SU-DHL-6 (cell line): ENCODE results near the gene ABR.

Experiments
- H2AFZ ChIP-seq: fragments of 200-600 bp; sonication (generic); 2 replicates; pipeline ENCODE4 v1.6.1; 2014; ENCODE audit warnings: low read depth, mild to moderate bottlenecking, moderate library complexity, mixed read lengths, antibody characterized with exemption, low read length; ENCODE audit not compliant: severe bottlenecking
- H3F3A ChIP-seq: fragments of 200-600 bp; shearing (Covaris generic); 2 replicates; pipeline ENCODE4 v1.6.0; 2016; ENCODE audit warnings: antibody characterized with exemption, mild to moderate bottlenecking; ENCODE audit not compliant: insufficient read depth
- H3K27ac ChIP-seq: fragments of 200-600 bp; sonication (generic); 2 replicates; pipeline ENCODE4 v1.5.1; 2016; ENCODE audit warnings: low read depth, mild to moderate bottlenecking, low read length, moderate library complexity, mixed read lengths
- H3K27me3 ChIP-seq: fragments of 200-600 bp; sonication (generic), shearing (Covaris generic); 2 replicates; pipeline ENCODE4 v1.6.0; 2014; ENCODE audit warnings: mild to moderate bottlenecking, low read length
- H3K36me3 ChIP-seq: fragments of 200-600 bp; sonication (generic); 2 replicates; pipeline ENCODE4 v1.6.1; 2014; ENCODE audit warnings: mild to moderate bottlenecking, low read length, mixed read lengths
- H3K4me2 ChIP-seq: fragments of 300-600, 200-600 bp; shearing (Covaris generic), sonication (generic); 2 replicates; pipeline ENCODE4 v1.6.0; 2014; ENCODE audit warnings: low read length, low read depth, mild to moderate bottlenecking; ENCODE audit not compliant: poor library complexity, severe bottlenecking
- H3K4me3 ChIP-seq: fragments of 200-600 bp; sonication (generic); 2 replicates; pipeline ENCODE4 v1.5.1; 2014; ENCODE audit warnings: antibody characterized with exemption, low read length, mild to moderate bottlenecking, mixed read lengths; ENCODE audit not compliant: insufficient read depth, poor library complexity, severe bottlenecking
- H3K79me2 ChIP-seq: fragments of 200-600 bp; sonication (generic); 2 replicates; pipeline ENCODE4 v1.6.1; 2014; ENCODE audit warnings: mild to moderate bottlenecking, low read length, moderate library complexity; ENCODE audit not compliant: insufficient read depth
- H3K9ac ChIP-seq: fragments of 200-600 bp; sonication (generic); 2 replicates; pipeline ENCODE4 v1.7.0; 2014; ENCODE audit warnings: mild to moderate bottlenecking, low read length
- H3K9me2 ChIP-seq: fragments of 200-600 bp; sonication (generic); replicated peaks from 2 replicates; pipeline ENCODE4 v1.6.1; 2014; ENCODE audit warnings: low read length; ENCODE audit not compliant: insufficient read depth
- H3K9me3 ChIP-seq: fragments of 200-600 bp; sonication (generic); 2 replicates; pipeline ENCODE4 v1.6.1; 2014; ENCODE audit warnings: low read length, mixed read lengths; ENCODE audit not compliant: insufficient read depth
- H4K20me1 ChIP-seq: fragments of 200-600 bp; sonication (generic); 2 replicates; pipeline ENCODE4 v1.6.1; 2014; ENCODE audit warnings: low read depth, mild to moderate bottlenecking, antibody characterized with exemption, low read length, moderate library complexity, mixed read lengths
- CTCF ChIP-seq: fragments of 200-600 bp; sonication (generic); IDR thresholded peaks from one replicate; pipeline ENCODE4 v1.5.1; 2017; ENCODE audit warnings: antibody characterized with exemption, mild to moderate bottlenecking, low read length, moderate library complexity; ENCODE audit not compliant: insufficient read depth, poor library complexity, severe bottlenecking
- EZH2phosphoT487 ChIP-seq: fragments of 200-600 bp; sonication (generic), shearing (Covaris generic); conservative IDR thresholded peaks from 2 replicates; pipeline ENCODE4 v1.6.1; 2018; ENCODE audit warnings: mild to moderate bottlenecking, antibody characterized with exemption, low read length, moderate library complexity, mixed read lengths

Gene ABR

GRCh38 chr17:1055231-1055630 lies 124.5 kb downstream of the ABR start:
- Histone ChIP-seq H2AFZ (no peak overlapping the region), H3K27ac (no peak overlapping the region), H3F3A (no peaks in the 10 kb centered on the region), H3K9me3 (no peaks in the 10 kb centered on the region), H3K4me2 (no peak overlapping the region), H3K9me2 (no peaks in the 10 kb centered on the region), H3K27me3 (no peaks in the 10 kb centered on the region), H3K9ac (no peak overlapping the region), H3K36me3 (no peaks in the 10 kb centered on the region), H3K79me2 (no peaks in the 10 kb centered on the region), H4K20me1 (no peaks in the 10 kb centered on the region), H3K4me3 (no peak overlapping the region)
- no peak for TF ChIP-seq EZH2phosphoT487
- TF ChIP-seq CTCF, result no peak

GRCh38 chr17:1054656-1055055 lies 125.1 kb downstream of the ABR start:
- H3K9me2 ChIP-seq, result no peaks in the 10 kb centered on the region

GRCh38 chr17:1053661-1054360 lies 126.0 kb downstream of the ABR start:
- Histone ChIP-seq H2AFZ (no peak overlapping the region), H3F3A (no peaks in the 10 kb centered on the region), H3K9me3 (no peaks in the 10 kb centered on the region), H3K9me2 (no peaks in the 10 kb centered on the region), H3K27me3 (no peaks in the 10 kb centered on the region), H3K27ac (no peak overlapping the region), H4K20me1 (no peaks in the 10 kb centered on the region), H3K79me2 (no peaks in the 10 kb centered on the region), H3K36me3 (no peaks in the 10 kb centered on the region), H3K9ac (no peak overlapping the region), H3K4me2 (no peak overlapping the region), H3K4me3 (no peak overlapping the region)
- TF ChIP-seq EZH2phosphoT487, result no peak
- TF ChIP-seq CTCF, result no peak

More at GRCh38 chr17:1054656-1055055, 125.1 kb downstream of the ABR start:
- H3K27ac ChIP-seq, result no peak overlapping the region
- no peaks in the 10 kb centered on the region for H3K27me3 ChIP-seq
- no peaks in the 10 kb centered on the region for H3K36me3 ChIP-seq
- no peak overlapping the region for H2AFZ ChIP-seq
- no peak overlapping the region for H3K4me2 ChIP-seq
- H3F3A ChIP-seq, result no peaks in the 10 kb centered on the region
- TF ChIP-seq CTCF (no peak), EZH2phosphoT487 (no peak)
- H4K20me1 ChIP-seq, result no peaks in the 10 kb centered on the region
- H3K9ac ChIP-seq, result no peak overlapping the region
- no peak overlapping the region for H3K4me3 ChIP-seq
- H3K79me2 ChIP-seq, result no peaks in the 10 kb centered on the region
- H3K9me3 ChIP-seq, result no peaks in the 10 kb centered on the region
